SK-N-SH (cell line): ENCODE data around the gene SLC25A31.

Experiments used
- CTCF ChIP-seq: fragments of 200-600 bp; sonication (generic); IDR thresholded peaks from 2 replicates; pipeline ENCODE4 v1.6.1; 2017; ENCODE audit warnings: antibody characterized with exemption, mild to moderate bottlenecking, moderate library complexity
- EZH2phosphoT487 ChIP-seq: fragments of 200-600 bp; sonication (generic); IDR thresholded peaks from 2 replicates; pipeline ENCODE4 v1.6.1; 2017; ENCODE audit warnings: low read depth, mixed run types, mild to moderate bottlenecking, antibody characterized with exemption, moderate library complexity, borderline replicate concordance
- FOXJ3 ChIP-seq: sonication (generic); formaldehyde crosslinking; IDR thresholded peaks from 2 replicates; pipeline ENCODE4 v1.5.1; 2020; ENCODE audit warnings: mild to moderate bottlenecking, missing genetic modification reagents
- NFIC ChIP-seq: IDR thresholded peaks from 2 replicates; pipeline ENCODE4 v1.4.0; 2012; ENCODE audit warnings: borderline replicate concordance
- POLR2AphosphoS5 ChIP-seq: IDR thresholded peaks from 2 replicates; pipeline ENCODE4 v1.6.1; 2012; ENCODE audit warnings: low read depth, low read length
- YY1 ChIP-seq: IDR thresholded peaks from 2 replicates; pipeline ENCODE4 v1.4.0; 2012; ENCODE audit warnings: low read depth, mild to moderate bottlenecking

GRCh38 chr4:127730142-127730913 lies at the start of gene SLC25A31:
- TF ChIP-seq CTCF: no peak
- TF ChIP-seq NFIC: no peak
- no peak for TF ChIP-seq POLR2AphosphoS5
- no peak for TF ChIP-seq EZH2phosphoT487
- TF ChIP-seq FOXJ3: no peak
- TF ChIP-seq YY1: no peak
